Adrenal gland (tissue), 12 donors: Measurements from ENCODE around the gene RECK. TPM values are rescaled to one million over a fixed set of nuclear protein-coding genes. Genes with fewer than 3 reads are reported as not detected.

Experiments used
- DNase-seq, 7 donors: peaks; one replicate each; pipeline ENCODE4 v3.0.0-alpha.2; 2019 to 2020
- H3K27ac ChIP-seq, 5 donors: fragments of 200-600 bp; sonication (generic) in 4 of 5; 1 replicate in 3 of 5; 2 replicates in 2 of 5; pipeline versions ENCODE4 v1.5.1 to v1.8.0; 2016 to 2020; ENCODE audit warnings: mild to moderate bottlenecking in 1 of 5
- H3K27me3 ChIP-seq: fragments of 200-600 bp; 2 replicates; pipeline ENCODE4 v1.8.0; 2021
- H3K36me3 ChIP-seq, 2 donors: fragments of 200-600 bp; replicated peaks in 1 of 2; 1 replicate in 1 of 2; 2 replicates in 1 of 2; pipeline versions ENCODE4 v1.5.1 to v1.8.0; 2018 to 2022
- H3K4me1 ChIP-seq, 2 donors: fragments of 200-600 bp; replicated peaks in 1 of 2; 1 replicate in 1 of 2; 2 replicates in 1 of 2; pipeline versions ENCODE4 v1.5.1 to v1.8.0; 2018 to 2021
- H3K4me3 ChIP-seq, 4 donors: fragments of 200-600 bp; sonication (generic) in 3 of 4; one replicate each; pipeline ENCODE4 v1.5.1; 2016 to 2018
- H3K9me3 ChIP-seq, 3 donors: fragments of 200-600 bp; sonication (generic) in 1 of 3; replicated peaks in 1 of 3; 1 replicate in 2 of 3; 2 replicates in 1 of 3; pipeline versions ENCODE4 v1.5.1 to v1.8.0; 2016 to 2021
- CTCF ChIP-seq, 6 experiments: fragments of 450-650 bp in 4 of 6; fragments of 200-600 bp in 2 of 6; sonication (generic) in 1 of 6; IDR thresholded peaks; 1 replicate in 5 of 6; 2 replicates in 1 of 6; pipeline versions ENCODE4 v1.5.1 to v1.8.0; 2016 to 2021; ENCODE audit warnings: antibody characterized with exemption in 6 of 6, mild to moderate bottlenecking in 2 of 6, moderate library complexity in 1 of 6
- POLR2A ChIP-seq, 2 donors: fragments of 450-650 bp; IDR thresholded peaks; one replicate each; pipeline ENCODE4 v1.6.1; 2017; ENCODE audit warnings: antibody characterized with exemption in 2 of 2, mild to moderate bottlenecking in 2 of 2, moderate library complexity in 1 of 2
- WGBS, 4 donors: extraction: QIAGEN DNeasy Blood & Tissue Kit in 2 of 4; methylation state at CpG; one replicate each; pipeline versions ENCODE4 v1.1.5 to v1.1.7; 2013 to 2017; 5-methylcytosine and 5-hydroxymethylcytosine counted together
- intact Hi-C, 2 donors: fragments of 100-400 bp; cut with DNase I; formaldehyde crosslinking; loops; one replicate each; pipeline versions ENCODE4 v1.14.1 to v1.15.0; 2022 to 2023
- polyA plus RNA-seq, 3 donors: library from polyadenylated mRNA; stranded (reverse); fragments of 200-250 nt in 2 of 3; fragments of 350-450 nt in 1 of 3; fragmentation: Illumina TruSeq in 1 of 3; extraction: RNeasy Lipid Tissue Mini Kit (QIAGEN cat#74804) in 1 of 3; gene quantifications; one replicate each; pipeline ENCODE4 v1.2.3, GENCODE V29; 2013 to 2014
- total RNA-seq, 9 donors: library from RNA; depleted of rRNA in 4 of 9; stranded (reverse); fragments of >200 nt in 4 of 9; fragments of 120-200 nt in 1 of 9; fragmentation: NEBNext Ultra II Directional in 1 of 9; extraction: Animal tissue kit (Norgen Biotek cat#: 25700) in 1 of 9; gene quantifications; one replicate each; pipeline versions ENCODE4 v1.1.0 to v1.2.4, GENCODE V29; 2013 to 2023
- donor health status: healthy with polysubstance abuse.
- donor health status: Bipolar disorder and iron deficiency.
- donor health status: DM: yes; HTN: yes; CAD: no.
- donor health status: DM: no; HTN: no; CAD: no.
- donor health status: DM: no; HTN: no; CAD: no.
- donor health status: DM: yes; HTN: yes; CAD: no.

The RECK gene
- total and polyA plus RNA-seq, 12 donors: 4.1 to 15.8 (median 9.6) TPM

GRCh38 chr9:36041506-36041905 lies 4.8 kb downstream of the RECK start:
- intact Hi-C loops: no loop called here
- Histone ChIP-seq H3K9me3 (no peaks in the 10 kb centered on the region), H3K4me1 (peaks cover 0 to 48% of the 10 kb centered on the region in 2 donors), H3K27ac (no peak overlapping the region), H3K4me3 (no peak overlapping the region), H3K36me3 (no peaks in the 10 kb centered on the region), H3K27me3 (no peaks in the 10 kb centered on the region)
- WGBS, 4 donors: 29 to 46% (median 35%) methylated on average over 1 of the region's 1 CpG
- TF ChIP-seq CTCF (IDR thresholded peaks at IDR 0.05): no peak
- no peak for TF ChIP-seq POLR2A (IDR thresholded peaks at IDR 0.05)
- no peak for DNase-seq

GRCh38 chr9:36045610-36046009 lies 8.9 kb downstream of the RECK start:
- Histone ChIP-seq H3K9me3 (no peaks in the 10 kb centered on the region), H3K36me3 (no peaks in the 10 kb centered on the region), H3K27ac (no peak overlapping the region), H3K4me1 (peaks cover 0 to 20% of the 10 kb centered on the region in 2 donors), H3K4me3 (no peak overlapping the region), H3K27me3 (no peaks in the 10 kb centered on the region)
- intact Hi-C loops: no loop called here
- no peak for TF ChIP-seq POLR2A (IDR thresholded peaks at IDR 0.05)
- no peak for TF ChIP-seq CTCF (IDR thresholded peaks at IDR 0.05)
- DNase-seq: no peak
- WGBS, 4 donors: 53 to 63% (median 60%) methylated on average over 2 of the region's 2 CpGs

GRCh38 chr9:36046923-36047322 lies 10.2 kb downstream of the RECK start:
- no peak overlapping the region for H3K27ac ChIP-seq
- intact Hi-C loops: no loop called here
- H3K27me3 ChIP-seq: no peaks in the 10 kb centered on the region
- H3K4me1 ChIP-seq: peaks cover 0 to 11% of the 10 kb centered on the region in 2 donors
- DNase-seq: no peak
- no peaks in the 10 kb centered on the region for H3K9me3 ChIP-seq
- TF ChIP-seq POLR2A (IDR thresholded peaks at IDR 0.05) (no peak), CTCF (IDR thresholded peaks at IDR 0.05) (no peak)
- no peaks in the 10 kb centered on the region for H3K36me3 ChIP-seq
- no peak overlapping the region for H3K4me3 ChIP-seq
- WGBS, 4 donors: 49 to 81% (median 73%) methylated on average over 2 of the region's 2 CpGs

- no peak overlapping the region for H3K27ac ChIP-seq
- H3K36me3 ChIP-seq: no peaks in the 10 kb centered on the region
- H3K9me3 ChIP-seq: no peaks in the 10 kb centered on the region
- no peak for TF ChIP-seq POLR2A (IDR thresholded peaks at IDR 0.05)
- no peak for TF ChIP-seq CTCF (IDR thresholded peaks at IDR 0.05)
- H3K4me3 ChIP-seq: no peak overlapping the region
- WGBS, 4 donors: 59 to 86% (median 75%) methylated on average over 4 of the region's 4 CpGs
- intact Hi-C loops: no loop called here
- no peaks in the 10 kb centered on the region for H3K27me3 ChIP-seq
- DNase-seq: no peak
- peaks cover 0 to 11% of the 10 kb centered on the region in 2 donors for H3K4me1 ChIP-seq
Observed at GRCh38 chr9:36049408-36049807, 12.7 kb downstream of the RECK start.
